Erythroblast (primary cell): ENCODE results near the gene MAPK1.

Experiments
- GATA1 ChIP-seq: IDR thresholded peaks from 2 replicates; pipeline ENCODE4 v1.6.1; 2011; ENCODE audit warnings: low read depth, mild to moderate bottlenecking, control low read depth, low read length, moderate library complexity
- POLR2A ChIP-seq: IDR thresholded peaks from 2 replicates; pipeline ENCODE4 v1.6.1; 2011; ENCODE audit warnings: mild to moderate bottlenecking, low read length

DNA sequence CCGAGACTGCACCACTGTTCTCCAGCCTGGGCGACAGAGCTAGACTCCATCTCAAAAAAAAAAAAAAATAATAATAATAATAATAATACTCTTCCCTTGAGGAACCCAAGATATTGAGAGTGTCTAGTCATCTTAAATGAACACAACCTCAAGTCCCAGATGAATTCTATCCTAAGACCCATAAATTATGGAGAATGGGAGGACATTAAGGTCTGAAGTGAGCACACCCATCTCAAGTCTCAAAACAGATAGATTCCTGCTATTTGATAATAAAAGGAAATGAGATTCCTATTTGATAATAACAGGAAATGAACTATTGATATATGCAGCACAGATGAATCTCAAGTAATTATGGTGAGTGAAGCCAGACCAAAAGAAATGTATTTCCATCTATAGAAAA, 51.5 kb downstream of the MAPK1 start:
- TF ChIP-seq GATA1 (no peak), POLR2A (no peak)
